SH-SY5Y (cell line): ENCODE data around the gene ADSS2.

Source experiments
- GATA2 ChIP-seq: IDR thresholded peaks from 2 replicates; pipeline ENCODE4 v1.6.1; 2011; ENCODE audit warnings: mild to moderate bottlenecking, low read depth, low read length
- GATA3 ChIP-seq: IDR thresholded peaks from 2 replicates; pipeline ENCODE4 v1.6.1; 2011; ENCODE audit warnings: low read depth, mild to moderate bottlenecking, low read length, moderate library complexity

DNA sequence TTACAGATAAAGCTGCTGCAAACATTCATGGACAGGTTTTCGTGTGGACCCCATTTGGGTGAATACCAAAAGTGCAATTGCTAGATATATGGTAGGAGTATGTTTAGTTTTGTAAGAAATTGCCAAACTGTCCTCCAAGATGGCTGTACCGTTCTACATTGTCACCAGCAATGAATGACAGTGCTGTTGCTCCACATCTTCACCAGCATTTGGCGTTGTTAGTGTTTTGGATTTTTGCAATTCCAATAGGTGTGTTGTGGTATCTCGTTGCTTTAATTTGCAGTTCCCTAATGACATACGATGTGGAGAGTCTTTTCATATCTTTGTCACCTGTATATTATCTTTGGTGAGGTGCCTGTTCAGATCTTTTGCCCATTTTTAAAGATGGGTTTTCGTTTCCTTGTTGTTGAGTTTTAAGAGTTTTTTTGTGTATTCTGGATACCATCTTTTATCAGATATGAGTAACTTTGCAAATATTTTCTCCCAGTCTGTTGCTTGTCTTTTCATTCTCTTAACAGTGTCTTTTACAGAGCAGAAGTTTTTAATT lies 21.4 kb upstream of the ADSS2 start:
- TF ChIP-seq GATA3 (no peak), GATA2 (no peak)
